ENCODE data around the gene ERCC2.

The ERCC2 gene

DNA sequence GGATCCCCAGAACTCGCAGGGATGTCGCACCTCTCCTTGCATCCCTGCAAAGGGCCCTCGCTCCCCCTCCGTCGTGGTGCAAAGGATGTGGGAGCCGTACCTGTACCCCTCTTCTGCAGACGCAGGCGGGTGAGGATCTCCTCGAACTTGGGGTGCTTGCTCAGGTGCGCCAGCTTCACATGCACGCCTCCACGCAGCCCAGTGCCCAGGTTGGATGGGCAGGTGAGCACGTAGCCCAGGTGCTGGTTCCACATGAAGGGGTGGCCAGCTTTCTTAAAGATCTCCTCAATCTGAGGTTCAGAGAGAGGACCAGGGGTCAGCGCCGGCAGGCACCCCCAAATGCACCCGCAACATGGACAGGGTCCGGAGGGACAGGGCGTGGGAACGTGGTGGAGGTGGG lies 63.0 kb downstream of the ERCC2 start:
- no peak for DNase-seq (ENCODE audit: low read depth)
- no peak overlapping the region for H3K4me3 ChIP-seq (replicated peaks; ENCODE audit: low read depth, low read length)
- TF ChIP-seq, protein P1, sequence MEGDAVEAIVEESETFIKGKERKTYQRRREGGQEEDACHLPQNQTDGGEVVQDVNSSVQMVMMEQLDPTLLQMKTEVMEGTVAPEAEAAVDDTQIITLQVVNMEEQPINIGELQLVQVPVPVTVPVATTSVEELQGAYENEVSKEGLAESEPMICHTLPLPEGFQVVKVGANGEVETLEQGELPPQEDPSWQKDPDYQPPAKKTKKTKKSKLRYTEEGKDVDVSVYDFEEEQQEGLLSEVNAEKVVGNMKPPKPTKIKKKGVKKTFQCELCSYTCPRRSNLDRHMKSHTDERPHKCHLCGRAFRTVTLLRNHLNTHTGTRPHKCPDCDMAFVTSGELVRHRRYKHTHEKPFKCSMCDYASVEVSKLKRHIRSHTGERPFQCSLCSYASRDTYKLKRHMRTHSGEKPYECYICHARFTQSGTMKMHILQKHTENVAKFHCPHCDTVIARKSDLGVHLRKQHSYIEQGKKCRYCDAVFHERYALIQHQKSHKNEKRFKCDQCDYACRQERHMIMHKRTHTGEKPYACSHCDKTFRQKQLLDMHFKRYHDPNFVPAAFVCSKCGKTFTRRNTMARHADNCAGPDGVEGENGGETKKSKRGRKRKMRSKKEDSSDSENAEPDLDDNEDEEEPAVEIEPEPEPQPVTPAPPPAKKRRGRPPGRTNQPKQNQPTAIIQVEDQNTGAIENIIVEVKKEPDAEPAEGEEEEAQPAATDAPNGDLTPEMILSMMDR (IDR thresholded peaks at IDR 0.05; ENCODE audit: low read length, missing control alignments) = no peak

DNA sequence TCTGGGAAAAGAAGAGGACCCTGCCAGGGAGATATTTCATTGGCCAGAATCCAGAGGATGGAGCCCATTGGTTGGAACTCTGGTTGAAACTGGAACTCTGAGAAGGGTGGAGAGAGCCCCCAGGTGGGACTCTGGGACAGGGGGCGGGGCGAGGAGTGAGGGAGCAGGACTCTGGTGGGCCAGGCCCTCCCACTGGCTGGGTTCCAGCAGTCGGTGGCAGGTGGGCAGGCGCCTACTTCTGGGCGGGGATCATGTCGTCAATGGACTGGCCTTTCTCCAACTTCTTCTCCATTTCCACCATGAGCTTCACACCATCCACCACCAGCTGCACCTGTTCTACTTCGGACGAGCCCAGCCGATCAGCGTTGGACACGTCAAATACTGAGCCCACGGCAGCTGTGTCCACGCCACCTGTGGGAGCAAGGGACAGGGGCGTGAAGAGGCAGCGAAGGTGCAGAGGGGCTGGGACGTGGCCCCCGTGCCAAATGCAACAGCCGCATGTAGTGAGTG lies 63.8 kb downstream of the ERCC2 start:
- no peak overlapping the region for H3K4me3 ChIP-seq (replicated peaks; ENCODE audit: low read depth, low read length)
- TF ChIP-seq, protein P1 (IDR thresholded peaks at IDR 0.05; ENCODE audit: low read length, missing control alignments) = no peak
- DNase-seq (ENCODE audit: low read depth) = no peak

DNA sequence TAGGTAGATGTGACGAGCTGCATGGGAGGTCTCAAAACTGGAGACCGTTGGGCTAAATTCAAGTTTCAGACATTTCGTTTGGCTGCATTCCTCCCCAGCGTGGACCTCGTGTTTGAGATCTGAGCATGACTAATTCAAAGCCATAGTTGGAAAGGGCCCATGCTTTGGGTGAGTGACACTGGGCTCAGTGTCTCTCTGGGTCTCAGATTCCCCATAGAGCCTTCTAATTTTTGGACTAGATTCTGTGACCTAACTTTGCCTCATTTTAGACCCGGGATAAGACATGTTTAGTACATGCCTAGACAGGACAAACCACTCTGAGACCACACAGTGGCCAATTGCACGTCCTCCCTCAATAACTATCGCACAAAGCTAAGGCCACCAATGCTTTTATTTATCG lies 64.3 kb downstream of the ERCC2 start:
- TF ChIP-seq, protein P1 (IDR thresholded peaks at IDR 0.05; ENCODE audit: low read length, missing control alignments) = no peak
- DNase-seq (ENCODE audit: low read depth) = no peak
- H3K4me3 ChIP-seq (replicated peaks; ENCODE audit: low read depth, low read length) = no peak overlapping the region

- H3K4me3 ChIP-seq (replicated peaks; ENCODE audit: low read depth, low read length) = no peak overlapping the region
- peak; percentile 52 for DNase-seq (ENCODE audit: low read depth)
- TF ChIP-seq, protein P1 (IDR thresholded peaks at IDR 0.05; ENCODE audit: low read length, missing control alignments) = no peak
These were observed 65.0 kb downstream of the ERCC2 start for GRCh38 chr19:45305421-45305820.

DNA sequence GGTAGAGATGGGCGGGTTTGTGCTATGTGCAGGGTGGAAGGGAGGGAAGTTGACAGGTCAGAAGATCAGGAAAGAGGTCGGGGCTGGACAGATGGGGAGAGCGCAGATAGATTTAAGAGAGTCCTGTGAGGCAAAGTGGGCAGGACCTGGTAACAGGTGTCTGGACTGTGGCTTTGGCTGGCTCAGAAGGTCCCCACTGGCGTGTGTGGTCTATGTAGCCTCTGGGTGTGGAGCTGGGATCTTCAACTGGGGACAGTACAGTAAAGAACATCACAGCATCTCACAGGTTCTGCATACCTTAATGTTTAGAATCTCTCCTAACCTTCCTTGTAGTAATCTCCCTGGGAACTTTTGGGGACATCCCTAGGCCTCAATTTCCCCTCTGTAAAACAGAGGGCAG lies 65.4 kb downstream of the ERCC2 start:
- TF ChIP-seq, protein P1 (IDR thresholded peaks at IDR 0.05; ENCODE audit: low read length, missing control alignments) = no peak
- DNase-seq (ENCODE audit: low read depth) = no peak
- no peak overlapping the region for H3K4me3 ChIP-seq (replicated peaks; ENCODE audit: low read depth, low read length)

DNA sequence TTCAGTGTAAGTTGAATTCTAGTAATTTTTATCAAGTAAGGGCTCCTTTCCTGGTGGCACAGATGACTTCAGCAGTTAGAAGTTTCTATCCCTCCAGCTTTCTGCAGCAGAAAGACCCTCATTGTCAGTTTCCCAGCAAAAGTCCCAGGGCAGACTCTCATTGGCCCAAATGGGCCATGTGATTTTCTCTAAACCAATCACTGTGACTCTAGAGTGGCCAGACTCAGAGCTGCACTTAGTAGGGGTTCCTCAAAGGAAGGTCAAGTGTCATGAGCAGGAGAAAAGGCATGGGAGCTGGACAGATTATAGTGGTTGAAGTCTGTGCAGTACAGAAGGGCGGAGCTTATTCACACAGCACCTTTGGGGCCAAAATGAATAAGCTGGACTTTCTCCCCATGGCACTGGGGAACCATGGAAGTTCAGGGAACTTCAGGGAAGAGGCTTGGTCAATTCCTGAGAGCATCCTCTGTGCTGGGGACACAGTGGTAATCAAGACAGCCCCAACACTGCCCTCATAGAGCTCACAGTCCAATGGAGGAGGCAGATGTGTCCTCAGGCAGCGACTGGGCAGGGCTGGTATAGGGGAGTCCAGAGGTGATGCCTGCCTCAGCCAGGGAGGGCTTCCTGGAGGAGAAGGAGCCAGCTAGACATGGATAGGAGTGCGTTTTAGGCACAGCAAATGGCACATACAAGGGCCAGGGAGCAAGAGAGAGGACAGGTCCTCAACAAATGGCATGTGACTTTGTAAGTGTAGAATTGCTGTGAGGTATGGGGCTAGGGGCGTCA lies 66.0 kb downstream of the ERCC2 start:
- TF ChIP-seq, protein P1 (IDR thresholded peaks at IDR 0.05; ENCODE audit: low read length, missing control alignments) = no peak
- H3K4me3 ChIP-seq (replicated peaks; ENCODE audit: low read depth, low read length) = no peak overlapping the region
- DNase-seq (ENCODE audit: low read depth) = no peak

Measured in fibroblast of pulmonary artery (primary cell).